NCI-H2081 (cell line): ENCODE results near the gene WDR27.
"Not testable (repeated sequence)": the region's sequence is repeated elsewhere in the genome, so short reads cannot be mapped to it uniquely, and the experiment has no call there.

ENCODE experiments used
- DNase-seq, 2 experiments: peaks; one replicate each; lab custom pipeline; 2025; lab: John Stamatoyannopoulos, UW

WDR27 gene

GRCh38 chr6:169640351-169640852, 61.4 kb downstream of the WDR27 start:
- DNase-seq = no peak

GRCh38 chr6:169639653-169640278, 62.1 kb downstream of the WDR27 start:
- DNase-seq = no peak

DNA sequence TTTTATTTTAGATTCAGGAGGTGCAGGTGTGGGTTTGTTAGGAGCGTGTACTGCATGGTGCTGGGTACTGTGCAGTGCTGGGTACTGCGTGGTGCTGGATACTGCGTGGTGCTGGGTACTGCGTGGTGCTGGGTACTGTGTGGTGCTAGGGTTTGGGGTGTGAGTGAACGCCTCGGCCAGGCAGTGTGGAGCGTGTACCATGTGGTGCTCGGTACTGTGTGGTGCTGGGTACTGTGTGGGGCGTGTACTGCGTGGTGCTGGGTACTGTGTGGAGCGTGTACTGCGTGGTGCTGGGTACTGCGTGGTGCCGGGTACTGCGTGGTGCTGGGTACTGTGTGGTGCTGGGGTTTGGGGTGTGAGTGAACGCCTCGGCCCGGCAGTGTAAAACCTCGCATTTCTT, 62.9 kb downstream of the WDR27 start:
- DNase-seq = no peak

DNA sequence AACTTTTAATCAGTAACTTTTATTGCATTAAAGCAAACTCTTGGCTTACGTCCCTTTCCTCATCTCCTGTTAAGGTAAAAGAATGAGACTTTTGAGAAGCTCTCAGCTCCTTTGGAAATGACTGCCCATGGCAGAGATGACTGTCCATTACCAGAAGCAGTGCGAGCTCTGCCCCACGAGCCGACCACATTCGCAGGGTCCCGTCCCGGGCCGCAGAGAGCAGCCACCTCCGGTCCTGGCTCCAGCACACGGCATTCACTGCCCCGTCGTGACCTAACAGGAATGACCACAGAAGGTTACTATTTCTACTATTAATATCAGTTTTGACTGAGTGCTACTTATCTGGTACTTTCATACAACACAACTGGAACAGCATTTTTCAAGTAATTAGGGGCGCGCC, 63.4 kb downstream of the WDR27 start:
- DNase-seq = no peak

GRCh38 chr6:169635345-169635744, 66.5 kb downstream of the WDR27 start:
- no peak for DNase-seq

- DNase-seq = no peak
These were observed 69.0 kb downstream of the WDR27 start for GRCh38 chr6:169632841-169633240.

DNA sequence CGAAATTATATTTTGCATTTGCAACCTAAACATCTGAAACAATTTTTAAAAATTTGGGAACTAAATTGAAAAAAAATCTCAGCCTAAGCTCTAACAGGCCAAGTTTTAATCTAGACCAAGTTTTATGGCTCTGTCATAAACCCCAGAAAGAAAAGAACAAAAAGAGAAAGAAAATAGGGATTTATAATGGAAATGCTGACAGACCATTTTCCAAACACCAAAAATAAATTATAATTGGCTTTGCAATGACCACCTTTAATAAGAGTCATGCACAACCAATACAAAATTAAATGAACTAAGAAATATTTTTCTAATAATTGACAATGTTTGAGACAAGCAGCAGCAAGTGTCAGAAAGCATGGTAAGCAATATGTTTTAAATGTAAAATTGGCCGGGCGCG, 72.6 kb downstream of the WDR27 start:
- no peak for DNase-seq

DNA sequence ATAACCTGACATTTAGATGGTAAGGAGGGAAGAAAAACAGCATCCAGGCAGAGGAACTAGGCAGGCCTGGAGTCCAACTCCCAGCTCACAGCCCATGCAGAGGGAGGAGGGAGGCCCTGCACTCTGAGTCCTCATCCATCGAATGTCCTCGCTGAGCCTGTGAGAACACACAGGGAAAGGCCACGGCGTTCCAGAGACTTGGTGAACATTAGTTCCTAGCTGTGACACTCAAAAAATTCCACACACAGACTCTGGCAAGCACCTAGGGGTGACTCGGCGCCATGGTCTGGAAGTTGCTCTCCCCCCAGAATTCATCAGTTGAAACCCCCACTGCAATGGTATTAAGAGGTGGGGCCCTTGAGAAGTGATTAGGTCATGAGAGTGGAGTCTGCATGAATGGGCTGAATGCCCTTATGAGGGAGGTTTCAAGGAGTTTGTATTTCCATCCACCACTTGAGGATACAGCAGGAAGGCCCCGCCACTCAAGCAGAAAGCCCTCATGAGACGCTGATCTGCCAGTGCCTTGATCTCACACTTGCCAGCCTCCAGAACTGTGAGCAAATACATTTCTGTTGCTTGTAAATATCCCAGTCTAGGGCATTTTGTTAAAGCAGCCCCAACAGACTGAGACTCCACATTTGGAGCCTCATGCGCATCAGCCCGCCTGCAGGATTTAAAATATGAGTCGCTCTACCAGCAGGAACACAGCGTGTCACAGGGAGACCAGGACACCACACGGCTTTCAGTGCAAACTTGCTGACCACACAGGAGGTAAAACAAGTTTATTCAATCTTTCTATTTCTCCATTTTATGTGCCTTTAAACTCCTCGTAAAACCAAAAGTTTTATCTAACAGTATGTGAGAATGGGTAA, 73.9 kb downstream of the WDR27 start:
- no peak for DNase-seq

GRCh38 chr6:169626649-169627048, 75.2 kb downstream of the WDR27 start:
- no peak for DNase-seq

DNA sequence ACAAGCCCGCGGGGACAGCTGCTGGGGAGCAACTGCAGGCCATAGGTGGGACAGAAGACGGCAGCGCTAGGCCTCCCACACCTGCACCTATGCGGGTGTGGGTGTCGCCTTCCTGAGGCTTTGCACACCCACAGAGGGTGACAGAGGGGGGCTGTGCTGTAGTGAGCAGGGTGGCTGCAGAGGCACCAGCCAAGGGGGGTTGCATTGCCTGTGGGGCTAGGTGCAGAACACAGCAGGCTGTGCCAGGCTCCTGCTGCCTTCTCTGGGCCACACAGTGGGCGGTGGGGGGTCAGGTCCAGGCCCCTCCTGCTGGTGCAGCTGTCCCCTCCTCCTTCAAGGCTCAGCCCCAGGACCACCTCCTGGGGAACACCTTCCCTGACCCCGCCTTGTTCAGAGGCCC, 75.7 kb downstream of the WDR27 start:
- DNase-seq = no peak

DNA sequence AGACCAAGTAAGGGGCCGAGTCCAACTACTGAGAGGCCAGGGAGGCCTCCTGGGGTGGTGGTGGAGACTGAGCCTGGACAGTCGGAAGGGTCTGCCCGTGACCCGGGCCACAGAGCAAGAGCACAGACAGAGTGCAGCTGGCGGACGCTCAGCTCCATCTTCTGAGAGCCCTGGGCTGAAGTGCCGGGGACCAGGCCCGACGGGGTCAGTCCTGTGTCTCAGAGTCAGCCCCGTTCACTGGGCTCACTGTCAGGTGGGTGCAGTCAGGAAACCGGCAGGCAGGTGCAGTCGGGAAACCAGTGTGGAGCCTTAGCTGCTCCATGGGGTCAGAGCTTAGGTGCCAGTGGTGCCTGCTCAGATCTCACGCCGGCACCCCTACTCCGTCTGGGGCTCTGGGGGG, 76.5 kb downstream of the WDR27 start:
- DNase-seq = no peak

- DNase-seq = no peak
These were observed 77.0 kb downstream of the WDR27 start for GRCh38 chr6:169624785-169625184.

DNA sequence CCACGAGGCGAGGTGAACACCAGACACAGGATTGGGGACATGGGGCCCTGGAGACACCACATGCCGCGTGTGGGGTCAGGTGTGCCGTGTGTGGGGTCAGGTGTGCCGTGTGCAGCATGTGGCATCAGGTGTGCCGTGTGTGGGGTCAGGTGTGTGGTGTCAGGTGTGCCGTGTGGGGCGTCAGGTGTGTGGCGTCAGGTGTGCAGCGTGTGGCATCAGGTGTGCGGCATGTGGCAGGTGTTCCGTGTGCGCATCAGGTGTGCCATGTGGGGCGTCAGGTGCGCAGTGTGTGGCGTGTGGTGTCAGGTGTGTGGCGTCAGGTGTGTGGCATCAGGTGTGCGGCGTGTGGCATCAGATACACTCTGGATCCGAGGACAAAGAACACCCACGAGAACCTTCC, 77.9 kb downstream of the WDR27 start:
- DNase-seq = no peak

DNA sequence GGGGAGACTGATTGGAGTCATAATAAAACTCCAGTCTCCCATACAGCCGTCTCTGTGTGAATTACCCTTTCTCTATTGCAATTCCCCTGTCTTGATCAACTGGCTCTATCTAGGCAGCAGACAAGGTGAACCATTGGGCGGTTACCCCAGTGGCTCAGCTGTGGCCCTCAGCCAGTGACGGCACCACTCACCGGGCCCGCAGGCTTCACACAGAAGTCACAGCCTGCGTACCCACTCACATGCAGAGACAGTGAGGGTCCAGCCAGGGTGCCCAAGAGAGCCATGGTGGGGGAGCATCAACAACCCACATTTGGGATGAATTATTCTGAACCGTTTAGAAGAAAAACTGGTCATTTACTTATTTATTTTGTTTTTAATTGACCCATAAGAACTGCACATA, 78.5 kb downstream of the WDR27 start:
- DNase-seq = no peak

DNA sequence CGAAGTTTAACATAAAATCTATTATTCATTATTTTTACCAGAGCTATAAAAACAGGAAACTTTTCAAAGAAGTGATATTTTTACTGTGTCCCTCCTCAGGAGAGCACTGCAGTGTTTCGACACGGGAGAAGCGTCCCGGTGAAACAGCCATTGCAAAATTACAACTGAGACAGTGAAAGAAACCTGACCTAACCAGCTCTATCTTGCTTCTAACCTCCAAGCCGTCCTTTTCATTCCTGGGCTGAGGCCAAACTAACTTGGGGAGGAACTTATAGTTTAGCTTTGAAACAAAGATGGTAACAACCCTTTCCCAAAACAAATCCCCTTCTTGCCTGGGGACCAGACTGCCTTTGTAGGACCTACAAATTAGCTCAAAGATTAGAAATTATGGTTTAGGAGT, 79.2 kb downstream of the WDR27 start:
- no peak for DNase-seq

DNA sequence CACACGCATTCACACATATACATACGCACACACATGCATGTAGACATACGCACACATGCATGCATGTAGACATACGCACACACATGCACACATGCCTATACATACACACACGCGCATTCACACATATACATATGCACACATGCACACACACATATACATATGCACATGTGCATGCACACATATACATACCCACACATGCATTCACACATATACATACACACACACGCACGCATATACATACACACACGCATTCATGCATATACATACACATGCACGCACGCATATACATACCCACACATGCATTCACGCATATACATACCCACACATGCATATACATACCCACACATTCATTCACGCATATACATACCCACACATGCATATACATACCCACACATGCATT, 80.5 kb downstream of the WDR27 start:
- DNase-seq = no peak

DNA sequence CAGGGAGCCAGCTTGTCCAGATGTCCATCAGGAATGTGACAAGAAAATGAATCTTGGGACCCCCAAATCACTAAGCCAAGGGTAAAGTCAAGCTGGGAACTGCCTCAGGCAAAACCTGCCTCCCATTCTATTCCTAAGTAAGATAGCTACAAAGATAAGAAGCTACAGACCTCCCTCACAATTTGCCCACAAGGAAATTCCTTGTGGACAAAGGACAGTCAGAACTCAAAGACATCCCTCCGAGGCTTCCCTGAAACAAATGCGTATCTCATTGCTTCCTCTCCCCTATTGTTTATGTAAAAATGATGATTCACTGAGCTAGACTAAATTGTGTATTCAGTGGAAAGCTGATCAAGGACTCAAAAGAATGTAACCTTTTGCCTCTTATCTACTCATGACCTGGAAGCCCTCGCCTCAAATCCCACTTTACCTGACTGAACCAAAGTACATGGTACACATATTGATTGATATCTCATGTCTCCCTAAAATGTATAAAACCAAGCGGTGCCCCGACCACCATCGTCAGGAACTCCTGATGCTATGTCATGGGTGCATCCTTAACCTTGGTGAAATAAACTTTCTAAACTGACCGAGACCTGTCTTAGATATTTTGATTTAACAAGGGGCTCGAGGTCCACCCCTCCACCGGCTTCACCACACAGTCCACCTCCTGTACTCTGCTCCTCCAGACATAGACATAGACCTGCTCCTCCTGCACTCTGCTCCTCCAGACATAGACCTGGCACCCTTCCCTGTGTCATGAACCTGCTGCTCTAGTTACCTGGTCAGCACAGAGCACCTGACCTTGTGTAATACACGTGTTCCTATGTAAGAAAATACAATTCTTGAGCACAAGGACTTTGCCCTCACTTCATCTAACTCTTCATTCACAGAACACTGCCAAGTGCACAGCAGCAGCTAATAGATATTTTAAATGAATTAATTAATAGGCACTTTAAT, 81.4 kb downstream of the WDR27 start:
- DNase-seq = no peak

DNA sequence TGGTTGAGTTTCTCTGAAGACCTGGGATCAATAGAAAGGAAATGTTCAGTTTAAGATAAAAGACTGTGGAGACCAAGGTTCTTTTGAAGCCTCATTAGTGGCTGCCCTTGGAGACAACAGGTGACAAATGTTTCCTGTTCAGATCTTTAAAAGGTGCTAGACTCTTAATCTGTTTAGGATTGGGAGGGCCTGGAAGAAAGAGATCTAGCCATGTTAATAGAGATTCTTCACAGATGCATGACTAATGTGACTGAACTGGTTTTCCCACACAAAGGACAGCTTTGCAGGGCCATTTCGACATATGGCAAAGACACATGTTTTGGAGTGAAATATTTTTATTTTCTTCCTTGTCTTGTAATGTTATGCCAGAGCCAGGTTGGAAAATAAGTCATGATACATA, 82.2 kb downstream of the WDR27 start:
- DNase-seq = no peak

GRCh38 chr6:169618526-169619490, 83.0 kb downstream of the WDR27 start:
- no peak for DNase-seq

- DNase-seq = no peak
These were observed 84.3 kb downstream of the WDR27 start for GRCh38 chr6:169617562-169617961.

GRCh38 chr6:169608609-169609008, 93.2 kb downstream of the WDR27 start:
- DNase-seq = not testable (repeated sequence)
